ENCODE data around the gene RNF213. TPM values are rescaled to one million over a fixed set of nuclear protein-coding genes. Genes with fewer than 3 reads are reported as not detected.

Gene RNF213
- total RNA-seq, 1 donor from 2014 or later: 228 TPM

DNA sequence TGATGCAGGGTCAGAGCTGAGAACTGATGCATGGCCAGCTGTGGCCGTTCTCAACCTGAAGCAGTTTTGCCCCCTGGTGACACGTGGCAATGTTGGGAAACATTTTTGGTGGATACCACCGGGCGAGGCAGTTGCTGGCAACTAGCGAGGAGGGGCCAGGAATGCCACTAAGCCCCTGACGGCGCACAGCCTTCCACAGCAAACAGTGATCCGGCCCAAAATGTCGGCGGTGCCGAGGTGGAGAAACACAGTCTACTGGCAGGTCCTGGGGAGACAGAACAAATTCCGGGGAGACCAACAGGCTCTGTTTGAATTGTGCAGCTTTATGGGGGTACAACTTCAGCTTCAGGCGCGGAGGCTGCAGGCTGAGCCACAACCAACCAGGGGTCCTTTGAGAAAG, 32.2 kb upstream of the RNF213 start:
- Mint-ChIP-seq H3K4me1 (no peaks in the 10 kb centered on the region), H3K36me3 (ENCODE audit: low read depth) (peaks cover 15% of the 10 kb centered on the region), H3K9me3 (peaks cover 10% of the 10 kb centered on the region), H3K4me3 (no peak overlapping the region), H3K27ac (no peak overlapping the region), H3K27me3 (no peaks in the 10 kb centered on the region)
- ATAC-seq (ENCODE audit: low read depth): no peak
- TF ChIP-seq CTCF (IDR thresholded peaks at IDR 0.05): no peak
- ChIA-PET CTCF (no interaction called here), POLR2A (no interaction called here)
- intact Hi-C loops (cut with micrococcal nuclease): no loop called here
- DNase-seq: no peak

DNA sequence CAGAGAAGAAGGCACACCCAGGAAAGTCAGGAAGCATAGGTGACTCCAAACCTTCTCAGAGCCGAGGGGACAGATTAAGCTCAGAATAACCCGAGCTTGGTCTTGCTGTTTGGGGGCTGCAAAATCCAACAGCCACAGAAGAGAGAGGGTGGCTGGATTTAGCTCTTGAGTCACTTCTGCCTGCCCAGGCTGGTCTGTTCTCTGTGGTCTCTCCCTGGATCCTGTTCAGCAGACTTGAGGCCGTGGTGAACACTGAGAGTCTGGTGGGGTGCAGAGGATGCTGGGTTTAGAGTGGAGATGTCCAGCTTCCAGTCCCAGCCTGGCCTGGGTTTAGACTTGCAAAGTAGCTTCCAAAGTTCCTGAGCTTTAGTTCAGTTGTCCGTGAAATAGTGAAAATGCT, 31.6 kb upstream of the RNF213 start:
- no peaks in the 10 kb centered on the region for H3K4me1 Mint-ChIP-seq
- no peak overlapping the region for H3K4me3 Mint-ChIP-seq
- peaks cover 10% of the 10 kb centered on the region for H3K9me3 Mint-ChIP-seq
- H3K27ac Mint-ChIP-seq: no peak overlapping the region
- no peaks in the 10 kb centered on the region for H3K27me3 Mint-ChIP-seq
- no peak for DNase-seq
- ChIA-PET CTCF (no interaction called here), POLR2A (no interaction called here)
- intact Hi-C loops (cut with micrococcal nuclease): no loop called here
- TF ChIP-seq CTCF (IDR thresholded peaks at IDR 0.05): no peak
- H3K36me3 Mint-ChIP-seq (ENCODE audit: low read depth): peaks cover 17% of the 10 kb centered on the region
- ATAC-seq (ENCODE audit: low read depth): no peak

GRCh38 chr17:80232438-80232837, 28.2 kb upstream of the RNF213 start:
- Mint-ChIP-seq H3K27ac (no peak overlapping the region), H3K9me3 (peaks cover 15% of the 10 kb centered on the region), H3K36me3 (ENCODE audit: low read depth) (peaks cover 25% of the 10 kb centered on the region), H3K4me3 (no peak overlapping the region), H3K27me3 (no peaks in the 10 kb centered on the region), H3K4me1 (no peaks in the 10 kb centered on the region)
- POLR2A ChIA-PET: no interaction called here
- ATAC-seq (ENCODE audit: low read depth): no peak
- TF ChIP-seq CTCF (IDR thresholded peaks at IDR 0.05): no peak
- intact Hi-C loops (cut with micrococcal nuclease): no loop called here
- no peak for DNase-seq
- CTCF ChIA-PET: no interaction called here

DNA sequence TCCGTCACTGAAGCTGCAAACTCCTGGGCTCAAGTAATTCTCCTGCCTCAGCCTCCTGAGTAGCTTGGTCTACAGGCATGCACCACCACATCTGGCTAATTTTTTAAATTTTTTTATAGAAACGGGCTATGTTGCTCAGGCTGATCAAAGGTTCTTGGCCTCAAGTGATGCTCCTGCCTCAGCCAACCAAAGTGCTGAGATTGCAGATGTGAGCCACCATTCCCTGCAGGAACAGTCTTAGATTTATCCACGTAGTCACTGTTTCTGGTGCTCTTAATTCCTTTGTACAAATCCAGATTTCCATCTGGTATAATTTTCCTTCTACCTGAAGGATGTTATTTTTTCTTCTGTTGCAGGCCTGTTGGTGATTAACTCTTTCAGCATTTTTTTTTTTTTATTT, 27.4 kb upstream of the RNF213 start:
- H3K4me1 Mint-ChIP-seq: no peaks in the 10 kb centered on the region
- CTCF ChIA-PET: no interaction called here
- no peaks in the 10 kb centered on the region for H3K27me3 Mint-ChIP-seq
- POLR2A ChIA-PET: no interaction called here
- H3K27ac Mint-ChIP-seq: no peak overlapping the region
- DNase-seq (no peak), ATAC-seq (ENCODE audit: low read depth) (no peak)
- intact Hi-C loops (cut with micrococcal nuclease): no loop called here
- peaks cover 25% of the 10 kb centered on the region for H3K36me3 Mint-ChIP-seq (ENCODE audit: low read depth)
- H3K4me3 Mint-ChIP-seq: no peak overlapping the region
- H3K9me3 Mint-ChIP-seq: peaks cover 15% of the 10 kb centered on the region
- TF ChIP-seq CTCF (IDR thresholded peaks at IDR 0.05): no peak

DNA sequence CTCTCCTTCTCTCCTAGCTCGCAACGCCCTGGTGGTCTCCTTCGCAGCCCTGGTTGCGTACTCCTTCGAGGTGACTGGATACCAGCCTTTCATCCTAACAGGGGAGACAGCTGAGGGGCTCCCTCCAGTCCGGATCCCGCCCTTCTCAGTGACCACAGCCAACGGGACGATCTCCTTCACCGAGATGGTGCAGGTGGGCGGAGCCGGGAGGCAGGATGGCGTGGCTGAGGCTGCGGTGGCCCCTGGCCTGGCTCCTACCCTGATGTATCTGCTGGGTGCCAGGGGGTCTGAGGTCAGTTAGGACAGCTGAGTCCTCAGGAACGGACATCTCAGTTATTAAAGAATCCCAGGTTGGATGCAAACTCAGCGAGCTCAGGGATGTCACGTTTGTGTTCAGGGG, 23.7 kb upstream of the RNF213 start:
- no peaks in the 10 kb centered on the region for H3K27me3 Mint-ChIP-seq
- ATAC-seq (ENCODE audit: low read depth): no peak
- no peak for TF ChIP-seq CTCF (IDR thresholded peaks at IDR 0.05)
- peaks cover 23% of the 10 kb centered on the region for H3K36me3 Mint-ChIP-seq (ENCODE audit: low read depth)
- DNase-seq: no peak
- H3K4me1 Mint-ChIP-seq: no peaks in the 10 kb centered on the region
- H3K27ac Mint-ChIP-seq: no peak overlapping the region
- POLR2A ChIA-PET: no interaction called here
- CTCF ChIA-PET: no interaction called here
- H3K4me3 Mint-ChIP-seq: no peak overlapping the region
- peaks cover 10% of the 10 kb centered on the region for H3K9me3 Mint-ChIP-seq
- intact Hi-C loops (cut with micrococcal nuclease): no loop called here

Measured in activated B cell treated with CpG ODN at 0.5 μM for 24 hours (primary cell).